ENCODE results near the gene STAT4.

The STAT4 gene

GRCh38 chr2:190986221-190986953 lies 164.4 kb downstream of the STAT4 start:
- peak; percentile 52 for DNase-seq

- no peak for DNase-seq
Measured at GRCh38 chr2:190984595-190984994, 166.2 kb downstream of the STAT4 start.

GRCh38 chr2:190982262-190983034 lies 168.3 kb downstream of the STAT4 start:
- DNase-seq = no peak

GRCh38 chr2:190981733-190982132 lies 169.1 kb downstream of the STAT4 start:
- DNase-seq = no peak

- DNase-seq = no peak
Measured at GRCh38 chr2:190981333-190981732, 169.5 kb downstream of the STAT4 start.

- no peak for DNase-seq
Measured at GRCh38 chr2:190980630-190981209, 170.1 kb downstream of the STAT4 start.

GRCh38 chr2:190979906-190980629 lies 170.7 kb downstream of the STAT4 start:
- peak; percentile 30 for DNase-seq
